ENCODE data around the gene YWHAG. TPM values are rescaled to one million over a fixed set of nuclear protein-coding genes. Genes with fewer than 3 reads are reported as not detected.

YWHAG gene
- total and polyA plus RNA-seq, 2 of the 13 experiments (the other 11 are each of a cell fraction or from before 2014, with no cell fraction given) = 36.9 to 67.5 TPM

DNA sequence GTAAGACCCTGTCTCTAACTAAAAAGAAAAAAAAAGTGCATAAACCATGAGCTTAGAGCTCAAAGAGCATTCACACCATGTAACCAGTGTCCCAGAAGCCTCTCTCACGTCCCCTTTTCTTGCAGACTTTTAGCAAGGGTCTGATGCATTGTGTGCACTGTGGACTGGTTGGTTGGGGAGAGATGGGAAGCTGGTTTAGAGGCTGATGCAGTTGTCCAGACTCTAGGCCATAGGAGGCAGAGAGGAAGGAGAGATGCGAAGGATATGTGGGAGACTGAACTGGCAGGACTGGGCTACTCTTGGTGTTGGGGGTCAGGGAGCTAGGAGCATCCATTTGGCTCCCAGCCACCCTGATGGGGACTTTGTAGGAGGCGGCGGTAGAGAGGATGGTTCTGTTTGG, 48.9 kb upstream of the YWHAG start (continued):
- TF ChIP-seq, protein P1, sequence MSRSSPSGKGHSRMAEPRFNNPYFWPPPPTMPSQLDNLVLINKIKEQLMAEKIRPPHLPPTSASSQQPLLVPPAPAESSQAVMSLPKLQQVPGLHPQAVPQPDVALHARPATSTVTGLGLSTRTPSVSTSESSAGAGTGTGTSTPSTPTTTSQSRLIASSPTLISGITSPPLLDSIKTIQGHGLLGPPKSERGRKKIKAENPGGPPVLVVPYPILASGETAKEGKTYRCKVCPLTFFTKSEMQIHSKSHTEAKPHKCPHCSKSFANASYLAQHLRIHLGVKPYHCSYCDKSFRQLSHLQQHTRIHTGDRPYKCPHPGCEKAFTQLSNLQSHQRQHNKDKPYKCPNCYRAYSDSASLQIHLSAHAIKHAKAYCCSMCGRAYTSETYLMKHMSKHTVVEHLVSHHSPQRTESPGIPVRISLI (CRISPR knock-in tag; IDR thresholded peaks at IDR 0.05; ENCODE audit: borderline replicate concordance) = 0 out of 2 replicates have a peak, but pooled peaks have one; percentile 13
- peak; percentile 18; the same call in 1 of the 2 replicates for TF ChIP-seq JUN (CRISPR knock-in tag; IDR thresholded peaks at IDR 0.05)
- TF ChIP-seq, protein P2, sequence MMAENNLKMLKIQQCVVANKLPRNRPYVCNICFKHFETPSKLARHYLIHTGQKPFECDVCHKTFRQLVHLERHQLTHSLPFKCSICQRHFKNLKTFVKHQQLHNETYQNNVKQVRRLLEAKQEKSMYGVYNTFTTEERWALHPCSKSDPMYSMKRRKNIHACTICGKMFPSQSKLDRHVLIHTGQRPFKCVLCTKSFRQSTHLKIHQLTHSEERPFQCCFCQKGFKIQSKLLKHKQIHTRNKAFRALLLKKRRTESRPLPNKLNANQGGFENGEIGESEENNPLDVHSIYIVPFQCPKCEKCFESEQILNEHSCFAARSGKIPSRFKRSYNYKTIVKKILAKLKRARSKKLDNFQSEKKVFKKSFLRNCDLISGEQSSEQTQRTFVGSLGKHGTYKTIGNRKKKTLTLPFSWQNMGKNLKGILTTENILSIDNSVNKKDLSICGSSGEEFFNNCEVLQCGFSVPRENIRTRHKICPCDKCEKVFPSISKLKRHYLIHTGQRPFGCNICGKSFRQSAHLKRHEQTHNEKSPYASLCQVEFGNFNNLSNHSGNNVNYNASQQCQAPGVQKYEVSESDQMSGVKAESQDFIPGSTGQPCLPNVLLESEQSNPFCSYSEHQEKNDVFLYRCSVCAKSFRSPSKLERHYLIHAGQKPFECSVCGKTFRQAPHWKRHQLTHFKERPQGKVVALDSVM (CRISPR knock-in tag; IDR thresholded peaks at IDR 0.05) = 0 out of 2 replicates have a peak, but pooled peaks have one; percentile 21

DNA sequence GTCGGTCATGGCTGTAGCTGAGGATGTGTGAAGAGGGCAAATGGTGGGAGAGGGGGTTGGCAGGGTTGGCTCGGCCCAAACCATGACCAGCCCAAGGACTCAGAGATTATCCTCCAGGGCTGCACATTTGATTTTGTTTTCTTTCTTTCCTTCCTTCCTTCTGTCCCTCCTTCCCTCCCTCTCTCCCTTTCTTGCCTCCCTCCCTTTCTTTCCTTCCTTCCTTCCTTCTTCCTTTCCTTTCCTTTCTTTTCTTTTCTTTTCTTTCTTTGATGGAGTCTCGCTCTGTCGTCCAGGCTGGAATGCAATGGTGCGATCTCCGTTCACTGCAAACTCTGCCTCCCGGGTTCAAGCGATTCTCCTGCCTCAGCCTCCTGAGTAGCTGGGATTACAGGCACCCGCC, 46.9 kb upstream of the YWHAG start:
- no peaks in the 10 kb centered on the region for H4K20me1 ChIP-seq (ENCODE audit: insufficient read depth, low read length)
- H3K9ac ChIP-seq (ENCODE audit: insufficient read depth, low read depth, low read length) = no peak overlapping the region
- CTCF ChIA-PET (ENCODE audit: low intra/inter-chr PET ratio, low total read pairs) = no interaction called here
- 0 out of 5 replicates have a peak, but pooled peaks cover 0 to 3% of the 10 kb centered on the region in 2 experiments for H3K36me3 ChIP-seq (replicated peaks in 1 of 2; ENCODE audit: control insufficient read depth in 1 of 2, insufficient read depth in 2 of 2, low read length in 2 of 2)
- POLR2A ChIA-PET = interaction anchor here (2.9 kb wide), 1 partner anchor 47 kb away, joined by 10 read pairs; the partner anchor contains the start of gene YWHAG
- in situ Hi-C loops (cut with HindIII; ENCODE audit: extremely low pct_ligation_motif_present, low pct_unique_long_range_greater_than_20kb) = no loop called here
- no peak overlapping the region for H3K27ac ChIP-seq (ENCODE audit: extremely low read length, insufficient read depth, low read length)
- H3K27me3 ChIP-seq (ENCODE audit: control insufficient read depth in 1 of 2, insufficient read depth in 2 of 2, low read length in 2 of 2) = no peaks in the 10 kb centered on the region
- H3K79me2 ChIP-seq (ENCODE audit: insufficient read depth, low read length) = peaks cover 6% of the 10 kb centered on the region
- BruUV-seq (replicated peaks) = no TSS peak
- TF ChIP-seq ZNF263 (CRISPR knock-in tag; IDR thresholded peaks at IDR 0.05) (no peak), ZNF558 (CRISPR knock-in tag; IDR thresholded peaks at IDR 0.05; ENCODE audit: borderline replicate concordance) (no peak), ZNF235 (CRISPR knock-in tag; IDR thresholded peaks at IDR 0.05; ENCODE audit: borderline replicate concordance) (no peak), ZNF136 (CRISPR knock-in tag; IDR thresholded peaks at IDR 0.05; ENCODE audit: low read depth) (no peak)
- TF ChIP-seq, protein P3, sequence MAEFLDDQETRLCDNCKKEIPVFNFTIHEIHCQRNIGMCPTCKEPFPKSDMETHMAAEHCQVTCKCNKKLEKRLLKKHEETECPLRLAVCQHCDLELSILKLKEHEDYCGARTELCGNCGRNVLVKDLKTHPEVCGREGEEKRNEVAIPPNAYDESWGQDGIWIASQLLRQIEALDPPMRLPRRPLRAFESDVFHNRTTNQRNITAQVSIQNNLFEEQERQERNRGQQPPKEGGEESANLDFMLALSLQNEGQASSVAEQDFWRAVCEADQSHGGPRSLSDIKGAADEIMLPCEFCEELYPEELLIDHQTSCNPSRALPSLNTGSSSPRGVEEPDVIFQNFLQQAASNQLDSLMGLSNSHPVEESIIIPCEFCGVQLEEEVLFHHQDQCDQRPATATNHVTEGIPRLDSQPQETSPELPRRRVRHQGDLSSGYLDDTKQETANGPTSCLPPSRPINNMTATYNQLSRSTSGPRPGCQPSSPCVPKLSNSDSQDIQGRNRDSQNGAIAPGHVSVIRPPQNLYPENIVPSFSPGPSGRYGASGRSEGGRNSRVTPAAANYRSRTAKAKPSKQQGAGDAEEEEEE (CRISPR knock-in tag; IDR thresholded peaks at IDR 0.05; ENCODE audit: borderline replicate concordance) = no peak
- TF ChIP-seq, protein P4, sequence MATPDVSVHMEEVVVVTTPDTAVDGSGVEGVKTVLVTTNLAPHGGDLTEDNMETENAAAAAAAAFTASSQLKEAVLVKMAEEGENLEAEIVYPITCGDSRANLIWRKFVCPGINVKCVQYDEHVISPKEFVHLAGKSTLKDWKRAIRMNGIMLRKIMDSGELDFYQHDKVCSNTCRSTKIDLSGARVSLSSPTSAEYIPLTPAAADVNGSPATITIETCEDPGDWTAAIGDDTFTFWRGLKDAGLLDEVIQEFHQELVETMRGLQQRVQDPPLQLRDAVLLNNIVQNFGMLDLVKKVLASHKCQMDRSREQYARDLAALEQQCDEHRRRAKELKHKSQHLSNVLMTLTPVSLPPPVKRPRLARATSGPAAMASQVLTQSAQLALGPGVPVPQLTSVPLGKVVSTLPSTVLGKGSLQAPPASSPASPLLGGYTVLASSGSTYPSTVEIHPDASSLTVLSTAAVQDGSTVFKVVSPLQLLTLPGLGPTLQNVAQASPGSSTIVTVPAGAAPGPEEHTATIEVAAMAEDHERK (CRISPR knock-in tag; IDR thresholded peaks at IDR 0.05; ENCODE audit: low read depth) = no peak
- DNase-seq (ENCODE audit: low spot score) = no peak
- H3K4me1 ChIP-seq (ENCODE audit: insufficient read depth, low read length) = peaks cover 52% of the 10 kb centered on the region
- no peak overlapping the region for H3K4me2 ChIP-seq (ENCODE audit: low read depth, low read length)
- intact Hi-C loops (cut with micrococcal nuclease; ENCODE audit: unreplicated experiment) = no loop called here
- FAIRE-seq = no peak
- ATAC-seq = no peak
- 97% methylated on average over 9 of the region's 9 CpGs for WGBS (ENCODE audit: low lambda C conversion rate)
- no peak overlapping the region for H2AFZ ChIP-seq (ENCODE audit: low read length)
- no peak overlapping the region for H3K4me3 ChIP-seq (replicated peaks in 1 of 3; ENCODE audit: insufficient read depth in 1 of 3, low read depth in 2 of 3, low read length in 3 of 3)
- no peaks in the 10 kb centered on the region for H3K9me3 ChIP-seq (ENCODE audit: low read length)
